ENCODE data around the gene TMEM97.

DNA sequence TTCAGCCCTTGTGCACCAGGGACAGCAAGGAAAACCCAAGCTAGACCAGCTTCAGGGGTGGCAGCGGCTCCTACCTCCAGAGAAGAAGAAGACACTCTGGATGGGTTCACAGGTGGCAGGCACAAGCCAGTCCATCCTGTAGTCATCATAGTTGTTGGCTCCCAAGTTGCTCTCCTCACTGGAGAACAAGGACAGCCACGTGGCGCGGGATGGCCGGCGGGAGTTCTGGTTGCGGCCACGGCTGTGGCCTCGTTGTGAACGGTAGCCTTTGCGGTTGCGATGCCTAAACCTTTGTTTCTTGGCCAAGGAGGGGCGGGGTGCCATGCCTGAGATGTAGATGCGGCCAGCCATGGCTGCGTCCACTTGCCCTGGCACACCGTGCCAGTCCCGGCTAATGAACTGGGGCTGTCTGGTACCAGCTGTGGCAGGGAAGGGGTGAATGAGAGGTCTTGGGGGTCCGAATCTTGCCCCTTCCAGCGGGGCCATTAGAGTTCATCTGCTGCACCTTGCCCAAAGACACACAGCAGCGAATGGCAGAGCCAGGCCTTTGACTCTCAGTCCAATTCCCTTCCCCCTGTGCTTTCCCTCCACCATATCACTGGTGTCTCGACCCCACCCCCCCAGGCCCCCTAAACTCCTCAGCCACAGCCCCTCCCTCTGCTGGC is 48.8 kb downstream of the TMEM97 start:
- TF ChIP-seq, protein P1, sequence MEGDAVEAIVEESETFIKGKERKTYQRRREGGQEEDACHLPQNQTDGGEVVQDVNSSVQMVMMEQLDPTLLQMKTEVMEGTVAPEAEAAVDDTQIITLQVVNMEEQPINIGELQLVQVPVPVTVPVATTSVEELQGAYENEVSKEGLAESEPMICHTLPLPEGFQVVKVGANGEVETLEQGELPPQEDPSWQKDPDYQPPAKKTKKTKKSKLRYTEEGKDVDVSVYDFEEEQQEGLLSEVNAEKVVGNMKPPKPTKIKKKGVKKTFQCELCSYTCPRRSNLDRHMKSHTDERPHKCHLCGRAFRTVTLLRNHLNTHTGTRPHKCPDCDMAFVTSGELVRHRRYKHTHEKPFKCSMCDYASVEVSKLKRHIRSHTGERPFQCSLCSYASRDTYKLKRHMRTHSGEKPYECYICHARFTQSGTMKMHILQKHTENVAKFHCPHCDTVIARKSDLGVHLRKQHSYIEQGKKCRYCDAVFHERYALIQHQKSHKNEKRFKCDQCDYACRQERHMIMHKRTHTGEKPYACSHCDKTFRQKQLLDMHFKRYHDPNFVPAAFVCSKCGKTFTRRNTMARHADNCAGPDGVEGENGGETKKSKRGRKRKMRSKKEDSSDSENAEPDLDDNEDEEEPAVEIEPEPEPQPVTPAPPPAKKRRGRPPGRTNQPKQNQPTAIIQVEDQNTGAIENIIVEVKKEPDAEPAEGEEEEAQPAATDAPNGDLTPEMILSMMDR (IDR thresholded peaks at IDR 0.05; ENCODE audit: low read length) = no peak
- TF ChIP-seq EZH2 (IDR thresholded peaks at IDR 0.05; ENCODE audit: borderline replicate concordance, low read length) = no peak

All from OCI-LY1 (cell line).